GM06990 (cell line): ENCODE measurements around the gene CCNI2.

Source experiments
- DNase-seq: peaks from one replicate; pipeline ENCODE4 v3.0.0-alpha.2; 2011; ENCODE audit not compliant: insufficient read length; ENCODE audit errors: extremely low read depth
- H3K27me3 ChIP-seq: replicated peaks from 2 replicates; pipeline ENCODE4 v1.6.0; 2011; ENCODE audit warnings: low read length; ENCODE audit not compliant: control insufficient read depth, insufficient read depth
- H3K36me3 ChIP-seq: 2 replicates; pipeline ENCODE4 v1.5.1; 2011; ENCODE audit warnings: low read length; ENCODE audit not compliant: control insufficient read depth, insufficient read depth
- H3K4me3 ChIP-seq: replicated peaks from 2 replicates; pipeline ENCODE4 v1.5.1; 2011; ENCODE audit warnings: low read depth, mild to moderate bottlenecking, control low read depth, low read length
- CTCF ChIP-seq: IDR thresholded peaks from 2 replicates; pipeline ENCODE4 v1.5.1; 2011; ENCODE audit warnings: low read length, control low read depth, mild to moderate bottlenecking, inconsistent platforms; ENCODE audit not compliant: insufficient read depth, poor library complexity, severe bottlenecking

CCNI2 gene

GRCh38 chr5:132756542-132756941, 9.3 kb downstream of the CCNI2 start:
- no peaks in the 10 kb centered on the region for H3K27me3 ChIP-seq
- DNase-seq: no peak
- H3K4me3 ChIP-seq: no peak overlapping the region
- H3K36me3 ChIP-seq: peaks cover 15% of the 10 kb centered on the region
- no peak for TF ChIP-seq CTCF

- Histone ChIP-seq H3K27me3 (no peaks in the 10 kb centered on the region), H3K36me3 (peaks cover 15% of the 10 kb centered on the region), H3K4me3 (no peak overlapping the region)
- TF ChIP-seq CTCF: no peak
- DNase-seq: no peak
These were observed 11.2 kb downstream of the CCNI2 start for GRCh38 chr5:132758451-132758850.

DNA sequence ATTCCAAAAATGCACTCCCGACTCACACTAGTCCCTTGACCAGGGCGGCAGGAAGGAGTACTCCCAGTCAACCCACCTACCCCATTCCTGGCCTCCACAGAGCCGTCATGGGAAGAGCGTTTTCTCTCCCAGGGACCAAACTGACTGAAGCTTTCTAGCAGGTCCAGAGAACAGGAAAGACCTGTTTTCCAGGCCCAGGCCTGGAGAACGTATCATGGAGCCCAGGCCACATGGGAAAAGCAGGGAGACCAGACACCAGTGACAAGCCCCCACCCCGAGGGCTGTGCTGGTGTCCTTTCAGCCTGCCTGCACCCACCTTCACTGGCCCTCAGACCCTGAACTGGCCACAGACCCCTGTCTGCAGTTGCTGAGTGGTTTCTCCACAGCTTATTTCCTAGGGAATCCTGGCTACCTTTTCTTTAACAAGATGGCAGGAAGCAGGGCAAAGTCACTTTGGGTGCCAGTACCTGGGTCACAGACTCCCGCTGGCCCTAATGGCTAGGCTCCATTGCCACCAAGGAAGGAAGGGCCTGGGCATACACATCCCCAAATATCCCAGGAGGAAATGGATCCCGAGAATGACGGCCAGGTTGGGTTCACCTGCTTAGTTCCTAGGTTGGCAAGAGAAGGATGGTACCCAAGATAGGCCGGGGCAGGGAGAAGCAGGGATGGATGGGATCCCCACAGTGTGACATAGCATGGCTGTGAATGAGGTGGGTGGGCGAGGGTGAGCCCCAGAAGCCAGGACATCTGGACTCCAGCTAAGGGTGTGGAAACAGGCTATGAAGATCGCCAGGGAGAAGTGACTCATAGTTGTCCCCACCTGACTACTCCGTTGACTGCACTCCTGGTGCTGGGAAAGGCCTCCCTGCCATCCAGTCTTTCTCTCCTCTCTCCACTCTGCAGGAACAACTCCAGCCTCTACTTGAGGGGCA, 12.2 kb downstream of the CCNI2 start:
- no peak for DNase-seq
- TF ChIP-seq CTCF: no peak
- no peak overlapping the region for H3K4me3 ChIP-seq
- no peaks in the 10 kb centered on the region for H3K27me3 ChIP-seq
- H3K36me3 ChIP-seq: peaks cover 13% of the 10 kb centered on the region

- TF ChIP-seq CTCF: no peak
- DNase-seq: no peak
- H3K27me3 ChIP-seq: no peaks in the 10 kb centered on the region
- H3K36me3 ChIP-seq: peaks cover 14% of the 10 kb centered on the region
- no peak overlapping the region for H3K4me3 ChIP-seq
These were observed 12.8 kb downstream of the CCNI2 start for GRCh38 chr5:132760049-132760420.

- Histone ChIP-seq H3K4me3 (no peak overlapping the region), H3K27me3 (no peaks in the 10 kb centered on the region), H3K36me3 (peaks cover 14% of the 10 kb centered on the region)
- DNase-seq: no peak
- TF ChIP-seq CTCF: no peak
These were observed 13.5 kb downstream of the CCNI2 start for GRCh38 chr5:132760601-132761317.
